ENCODE results near the gene IGF2BP2. TPM values are rescaled to one million over a fixed set of nuclear protein-coding genes. Genes with fewer than 3 reads are reported as not detected.
A peak's percentile ranks its signal among the peaks of the same experiment; 100 is the strongest.

The IGF2BP2 gene
- total RNA-seq, 1 donor from 2014 or later = 19.4 TPM

- TF ChIP-seq, protein P1, sequence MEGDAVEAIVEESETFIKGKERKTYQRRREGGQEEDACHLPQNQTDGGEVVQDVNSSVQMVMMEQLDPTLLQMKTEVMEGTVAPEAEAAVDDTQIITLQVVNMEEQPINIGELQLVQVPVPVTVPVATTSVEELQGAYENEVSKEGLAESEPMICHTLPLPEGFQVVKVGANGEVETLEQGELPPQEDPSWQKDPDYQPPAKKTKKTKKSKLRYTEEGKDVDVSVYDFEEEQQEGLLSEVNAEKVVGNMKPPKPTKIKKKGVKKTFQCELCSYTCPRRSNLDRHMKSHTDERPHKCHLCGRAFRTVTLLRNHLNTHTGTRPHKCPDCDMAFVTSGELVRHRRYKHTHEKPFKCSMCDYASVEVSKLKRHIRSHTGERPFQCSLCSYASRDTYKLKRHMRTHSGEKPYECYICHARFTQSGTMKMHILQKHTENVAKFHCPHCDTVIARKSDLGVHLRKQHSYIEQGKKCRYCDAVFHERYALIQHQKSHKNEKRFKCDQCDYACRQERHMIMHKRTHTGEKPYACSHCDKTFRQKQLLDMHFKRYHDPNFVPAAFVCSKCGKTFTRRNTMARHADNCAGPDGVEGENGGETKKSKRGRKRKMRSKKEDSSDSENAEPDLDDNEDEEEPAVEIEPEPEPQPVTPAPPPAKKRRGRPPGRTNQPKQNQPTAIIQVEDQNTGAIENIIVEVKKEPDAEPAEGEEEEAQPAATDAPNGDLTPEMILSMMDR (IDR thresholded peaks at IDR 0.05) = no peak
- no peak overlapping the region for H3K27ac ChIP-seq
- H3K36me3 ChIP-seq = no peaks in the 10 kb centered on the region
- DNase-seq (no peak), ATAC-seq (no peak)
- no peak overlapping the region for H3K4me3 ChIP-seq
- no peaks in the 10 kb centered on the region for H3K9me3 ChIP-seq
- intact Hi-C loops (cut with DNase I) = no loop called here
- no peaks in the 10 kb centered on the region for H3K27me3 ChIP-seq (ENCODE audit: low read depth)
- peaks cover 15% of the 10 kb centered on the region for H3K4me1 ChIP-seq
Observed at GRCh38 chr3:185734725-185735096, 90.1 kb downstream of the IGF2BP2 start.

GRCh38 chr3:185733980-185734724 is 90.7 kb downstream of the IGF2BP2 start:
- no peaks in the 10 kb centered on the region for H3K27me3 ChIP-seq (ENCODE audit: low read depth)
- no peak overlapping the region for H3K4me3 ChIP-seq
- TF ChIP-seq, protein P1 (IDR thresholded peaks at IDR 0.05) = peak; percentile 62
- H3K27ac ChIP-seq = no peak overlapping the region
- ATAC-seq (peak; percentile 85 to 95), DNase-seq (no peak)
- H3K4me1 ChIP-seq = peaks cover 15% of the 10 kb centered on the region
- no peaks in the 10 kb centered on the region for H3K36me3 ChIP-seq
- H3K9me3 ChIP-seq = no peaks in the 10 kb centered on the region
- intact Hi-C loops (cut with DNase I) = no loop called here

DNA sequence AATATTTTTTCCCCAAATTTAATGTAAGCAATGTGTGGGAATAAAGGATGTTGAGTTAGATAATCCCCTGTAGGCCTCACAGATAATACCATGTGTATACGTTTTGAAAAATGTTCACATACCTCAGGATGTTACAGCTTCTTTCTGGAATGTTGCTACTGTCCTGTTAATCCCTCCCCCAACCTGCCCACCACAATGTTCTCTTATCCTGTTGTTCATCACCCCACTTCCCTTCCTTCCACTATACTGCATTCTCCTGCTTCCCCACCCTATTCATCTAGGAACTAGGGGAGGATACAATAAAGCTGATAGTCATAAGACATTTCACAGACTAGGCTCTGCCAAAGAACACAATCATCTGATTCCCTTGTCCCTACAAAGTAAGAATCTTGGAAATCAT is 92.1 kb downstream of the IGF2BP2 start:
- intact Hi-C loops (cut with DNase I) = no loop called here
- H3K27ac ChIP-seq = peak overlapping the region; percentile 19
- DNase-seq (no peak), ATAC-seq (no peak)
- TF ChIP-seq, protein P1 (IDR thresholded peaks at IDR 0.05) = no peak
- H3K4me3 ChIP-seq = no peak overlapping the region
- H3K27me3 ChIP-seq (ENCODE audit: low read depth) = no peaks in the 10 kb centered on the region
- peaks cover 8% of the 10 kb centered on the region for H3K4me1 ChIP-seq
- H3K9me3 ChIP-seq = no peaks in the 10 kb centered on the region
- no peaks in the 10 kb centered on the region for H3K36me3 ChIP-seq

DNA sequence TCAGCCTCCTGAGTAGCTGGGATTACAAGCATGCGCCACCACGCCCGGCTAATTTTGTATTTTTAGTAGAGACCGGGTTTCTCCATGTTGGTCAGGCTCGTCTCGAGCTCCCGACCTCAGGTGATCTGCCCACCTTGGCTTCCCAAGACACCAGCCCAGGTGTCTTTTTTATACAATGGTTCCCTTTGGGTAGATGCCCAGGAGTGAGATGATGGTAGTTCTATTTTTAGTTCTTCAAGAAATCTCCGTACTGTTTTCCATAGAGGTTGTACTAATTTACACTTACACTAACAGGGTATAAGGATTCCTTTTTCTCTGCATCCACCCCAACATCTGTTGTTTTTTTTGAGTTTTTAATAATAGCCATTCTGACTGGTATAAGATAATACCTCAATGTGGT is 94.3 kb downstream of the IGF2BP2 start:
- no peaks in the 10 kb centered on the region for H3K27me3 ChIP-seq (ENCODE audit: low read depth)
- H3K9me3 ChIP-seq = no peaks in the 10 kb centered on the region
- H3K27ac ChIP-seq = no peak overlapping the region
- intact Hi-C loops (cut with DNase I) = no loop called here
- ATAC-seq (no peak), DNase-seq (no peak)
- no peak overlapping the region for H3K4me3 ChIP-seq
- TF ChIP-seq, protein P1 (IDR thresholded peaks at IDR 0.05) = no peak
- no peaks in the 10 kb centered on the region for H3K36me3 ChIP-seq
- no peaks in the 10 kb centered on the region for H3K4me1 ChIP-seq

DNA sequence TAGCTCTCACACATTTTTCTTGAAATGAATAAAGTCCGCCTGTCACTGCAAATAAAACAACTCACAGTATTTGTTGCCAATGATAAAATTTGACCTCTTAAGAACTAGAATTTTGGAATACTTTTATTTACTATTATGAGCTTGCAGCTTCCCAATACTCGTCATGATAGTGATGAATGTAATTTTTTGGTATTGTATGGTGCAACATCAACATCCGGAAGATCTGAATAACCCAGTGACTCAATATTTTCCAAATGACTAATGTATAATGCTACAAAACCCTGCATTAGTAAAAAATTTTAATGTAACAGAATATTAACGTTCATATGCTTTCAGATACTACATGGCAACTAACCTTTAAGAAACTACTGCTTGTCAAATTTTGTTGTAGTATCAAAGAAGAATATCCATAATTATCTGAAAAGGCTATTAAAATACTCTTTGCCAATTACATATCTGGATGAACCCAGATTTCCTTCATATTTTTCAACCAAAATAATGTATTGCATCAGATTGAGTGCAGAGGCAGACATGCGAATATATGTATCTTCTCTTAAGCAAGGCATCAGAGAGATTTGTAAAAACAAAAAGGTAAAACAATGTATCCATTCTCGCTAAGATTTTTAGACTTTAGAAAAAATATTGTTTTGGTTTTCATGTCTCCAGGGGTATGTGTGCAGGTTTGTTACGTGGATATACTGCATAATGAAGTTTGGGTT is 95.3 kb downstream of the IGF2BP2 start:
- Histone ChIP-seq H3K4me1 (no peaks in the 10 kb centered on the region), H3K9me3 (no peaks in the 10 kb centered on the region), H3K27me3 (ENCODE audit: low read depth) (no peaks in the 10 kb centered on the region), H3K36me3 (no peaks in the 10 kb centered on the region), H3K27ac (no peak overlapping the region), H3K4me3 (no peak overlapping the region)
- DNase-seq = no peak
- TF ChIP-seq, protein P1 (IDR thresholded peaks at IDR 0.05) = no peak
- intact Hi-C loops (cut with DNase I) = no loop called here
- no peak for ATAC-seq
